ENCODE measurements around the gene GTSE1.

DNA sequence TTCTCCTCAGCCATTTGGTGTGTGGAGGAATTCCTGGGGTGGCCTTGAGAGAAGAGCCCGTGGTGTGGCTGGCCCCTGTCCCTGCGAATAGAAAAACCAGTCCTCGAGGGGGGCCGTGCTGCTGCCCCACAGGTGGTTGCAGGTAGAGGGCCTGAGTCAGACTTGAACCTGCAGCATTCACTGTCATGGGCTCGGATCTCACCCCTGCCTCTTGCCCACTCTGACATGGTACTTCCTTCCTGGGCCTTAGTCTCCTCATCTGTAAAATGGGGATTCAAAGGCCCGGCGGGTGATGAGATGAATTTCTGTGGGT is 58.3 kb downstream of the GTSE1 start:
- TF ChIP-seq, protein P1, sequence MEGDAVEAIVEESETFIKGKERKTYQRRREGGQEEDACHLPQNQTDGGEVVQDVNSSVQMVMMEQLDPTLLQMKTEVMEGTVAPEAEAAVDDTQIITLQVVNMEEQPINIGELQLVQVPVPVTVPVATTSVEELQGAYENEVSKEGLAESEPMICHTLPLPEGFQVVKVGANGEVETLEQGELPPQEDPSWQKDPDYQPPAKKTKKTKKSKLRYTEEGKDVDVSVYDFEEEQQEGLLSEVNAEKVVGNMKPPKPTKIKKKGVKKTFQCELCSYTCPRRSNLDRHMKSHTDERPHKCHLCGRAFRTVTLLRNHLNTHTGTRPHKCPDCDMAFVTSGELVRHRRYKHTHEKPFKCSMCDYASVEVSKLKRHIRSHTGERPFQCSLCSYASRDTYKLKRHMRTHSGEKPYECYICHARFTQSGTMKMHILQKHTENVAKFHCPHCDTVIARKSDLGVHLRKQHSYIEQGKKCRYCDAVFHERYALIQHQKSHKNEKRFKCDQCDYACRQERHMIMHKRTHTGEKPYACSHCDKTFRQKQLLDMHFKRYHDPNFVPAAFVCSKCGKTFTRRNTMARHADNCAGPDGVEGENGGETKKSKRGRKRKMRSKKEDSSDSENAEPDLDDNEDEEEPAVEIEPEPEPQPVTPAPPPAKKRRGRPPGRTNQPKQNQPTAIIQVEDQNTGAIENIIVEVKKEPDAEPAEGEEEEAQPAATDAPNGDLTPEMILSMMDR (IDR thresholded peaks at IDR 0.05) = no peak
- TF ChIP-seq POLR2AphosphoS5 (IDR thresholded peaks at IDR 0.05) = no peak
- no peak for TF ChIP-seq POLR2A (IDR thresholded peaks at IDR 0.05)
- no peak for TF ChIP-seq EP300 (IDR thresholded peaks at IDR 0.05)

All from gastroesophageal sphincter (tissue), 3 donors.